WI38 (cell line): ENCODE data around the gene AP5B1.
"Not testable (repeated sequence)": the region's sequence is repeated elsewhere in the genome, so short reads cannot be mapped to it uniquely, and the experiment has no call there.

Source experiments
- H3K4me3 ChIP-seq: 2 replicates; pipeline ENCODE4 v1.5.1; 2011; ENCODE audit warnings: low read depth, mild to moderate bottlenecking, control low read depth, low read length
- CTCF ChIP-seq: IDR thresholded peaks from 2 replicates; pipeline ENCODE4 v1.5.1; 2012; ENCODE audit warnings: low read depth, mild to moderate bottlenecking, control low read depth, low read length

Gene AP5B1

DNA sequence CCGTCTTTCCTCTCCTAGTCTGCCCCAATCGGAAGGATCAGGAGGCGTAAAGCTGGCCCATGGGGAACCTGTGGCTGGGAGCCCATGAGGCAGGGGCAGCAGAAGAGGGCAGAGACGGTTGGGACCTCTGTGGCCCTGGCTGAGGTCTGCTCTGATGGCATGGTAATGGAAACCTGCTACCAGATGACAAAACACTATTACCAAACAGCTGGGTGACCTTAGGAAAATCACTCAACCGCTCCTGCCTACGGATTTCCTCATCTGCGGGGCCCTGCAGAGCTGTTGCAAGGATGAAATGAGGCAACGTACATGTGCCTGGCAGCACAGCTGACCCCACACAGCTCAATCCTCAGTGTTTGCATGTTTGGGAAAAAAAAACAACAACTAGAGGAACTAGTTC, 4.6 kb downstream of the AP5B1 start:
- H3K4me3 ChIP-seq = no peak overlapping the region
- no peak for TF ChIP-seq CTCF

- H3K4me3 ChIP-seq = no peak overlapping the region
- TF ChIP-seq CTCF = no peak
Measured at GRCh38 chr11:65774525-65775306, 6.1 kb downstream of the AP5B1 start.

DNA sequence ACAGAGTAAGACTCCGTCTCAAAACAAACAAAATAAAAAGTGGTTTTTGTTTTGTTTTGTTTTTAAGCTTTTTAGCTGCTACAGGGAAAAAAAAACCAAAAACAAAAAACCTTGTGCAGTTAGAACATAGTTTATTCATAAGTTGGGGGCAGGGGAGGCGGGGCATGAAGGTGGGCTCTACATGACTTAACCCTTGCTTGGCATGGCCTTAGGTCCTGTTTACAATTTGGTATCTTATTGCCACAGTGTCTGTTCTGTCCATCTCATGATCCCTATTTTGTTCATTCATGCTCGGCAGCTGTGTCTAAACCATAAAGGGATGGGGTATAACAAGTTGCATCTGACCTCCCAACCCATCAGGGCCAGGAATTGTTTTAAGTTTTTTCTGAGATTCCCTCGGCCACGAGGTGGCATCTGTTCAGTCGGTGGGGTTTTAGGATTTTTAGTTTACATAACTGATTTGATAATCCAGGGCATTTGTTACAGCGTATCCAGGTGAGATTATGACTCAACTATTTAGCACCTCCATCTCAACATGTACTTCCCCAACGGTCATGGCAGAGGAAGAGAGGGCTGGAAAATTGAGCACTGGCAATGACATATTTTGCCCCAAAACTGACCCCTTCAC, 6.9 kb downstream of the AP5B1 start:
- TF ChIP-seq CTCF = no peak
- no peak overlapping the region for H3K4me3 ChIP-seq

DNA sequence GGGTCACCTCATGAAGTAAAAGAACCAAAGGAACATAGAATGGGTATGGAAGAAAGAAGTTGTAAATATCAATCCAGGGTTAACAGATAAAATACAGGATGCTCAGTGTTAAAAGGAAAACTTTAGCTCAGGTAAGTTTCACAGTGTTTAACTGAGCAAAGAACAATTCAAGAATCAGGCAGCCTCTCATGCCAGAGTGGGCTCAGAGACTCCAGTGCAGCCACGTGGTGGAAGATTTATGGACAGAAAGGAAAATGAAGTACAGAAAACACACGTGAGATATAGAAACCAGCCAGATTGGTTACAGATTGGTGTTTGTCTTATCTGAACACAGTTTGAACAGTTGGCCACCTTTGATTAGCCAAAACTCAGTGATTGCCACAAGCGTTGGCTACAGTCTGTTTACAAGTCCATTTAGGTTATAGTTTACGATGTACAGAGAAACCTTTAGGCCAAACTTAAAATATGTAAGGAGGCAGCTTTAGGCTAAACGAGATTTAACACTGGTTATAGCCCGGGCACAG, 9.1 kb downstream of the AP5B1 start:
- no peak overlapping the region for H3K4me3 ChIP-seq
- TF ChIP-seq CTCF = no peak

GRCh38 chr11:65770951-65771567, 9.7 kb downstream of the AP5B1 start:
- H3K4me3 ChIP-seq = no peak overlapping the region
- no peak for TF ChIP-seq CTCF

DNA sequence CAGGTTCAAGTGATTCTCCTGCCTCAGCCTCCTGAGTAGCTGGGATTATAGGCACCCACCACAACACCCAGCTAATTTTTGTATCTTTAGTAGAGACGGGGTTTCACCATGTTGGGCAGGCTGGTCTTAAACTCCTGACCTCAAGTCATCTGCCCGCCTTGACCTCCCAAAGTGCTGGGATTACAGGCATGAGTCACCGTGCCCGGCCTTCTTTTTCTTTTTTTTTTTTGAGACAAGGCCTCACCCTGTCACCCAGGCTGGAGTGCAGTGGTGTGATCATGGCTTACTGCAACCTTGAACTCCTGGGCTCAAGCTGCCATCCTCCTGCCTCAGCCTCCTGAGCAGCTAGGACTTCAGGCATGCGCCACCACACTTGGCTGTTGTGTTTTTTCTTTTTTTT, 13.0 kb downstream of the AP5B1 start:
- H3K4me3 ChIP-seq = not testable (repeated sequence)

- no peak overlapping the region for H3K4me3 ChIP-seq
- TF ChIP-seq CTCF = no peak
Measured at GRCh38 chr11:65767406-65767805, 13.4 kb downstream of the AP5B1 start.
